ENCODE data around the gene ABCD3. TPM values are rescaled to one million over a fixed set of nuclear protein-coding genes. Genes with fewer than 3 reads are reported as not detected.
A peak's percentile ranks its signal among the peaks of the same experiment; 100 is the strongest.
"Not testable (repeated sequence)": the region's sequence is repeated elsewhere in the genome, so short reads cannot be mapped to it uniquely, and the experiment has no call there.

ABCD3 gene
- total RNA-seq, 1 experiment from 2014 or later, result 48.8 TPM

DNA sequence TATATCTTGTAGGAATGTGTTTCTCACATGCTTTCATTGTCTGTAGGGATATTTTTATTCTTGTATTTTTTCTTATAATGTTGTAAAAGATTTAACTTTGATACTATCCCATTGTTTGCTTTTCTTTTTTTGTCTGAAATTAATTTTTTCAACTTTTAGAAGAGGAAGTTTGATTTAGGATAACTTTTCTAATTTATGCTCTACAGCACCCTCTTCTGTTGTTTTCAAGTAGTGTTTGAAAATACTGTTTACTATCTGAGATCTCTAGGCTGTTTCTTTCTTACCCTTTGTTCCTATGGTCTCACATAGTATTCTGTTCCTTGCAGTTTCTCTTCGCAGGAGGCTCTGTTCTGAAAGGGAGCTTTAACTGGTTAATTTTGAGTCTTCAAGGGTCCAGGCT is 21.9 kb downstream of the ABCD3 start:
- CTCF ChIA-PET, result no interaction called here
- H3K4me1 ChIP-seq (ENCODE audit: control insufficient read depth in 1 of 2, insufficient read depth in 2 of 2, low read length in 2 of 2), result no peaks in the 10 kb centered on the region
- ATAC-seq, result no peak
- H2AFZ ChIP-seq (ENCODE audit: low read depth, low read length, poor library complexity, severe bottlenecking), result no peak overlapping the region
- H3K79me2 ChIP-seq (ENCODE audit: insufficient read depth, low read length), result peaks cover 96% of the 10 kb centered on the region
- BruUV-seq (replicated peaks), result no TSS peak
- POLR2A ChIA-PET, result no interaction called here
- DNase-seq (ENCODE audit: low read depth, low spot score), result no peak
- no peak overlapping the region for H3K4me3 ChIP-seq (replicated peaks in 1 of 2; ENCODE audit: low read depth in 1 of 2, low read length in 2 of 2)
- intact Hi-C loops (cut with micrococcal nuclease), result no loop called here
- no peaks in the 10 kb centered on the region for H3K36me3 ChIP-seq (ENCODE audit: control insufficient read depth in 1 of 2, insufficient read depth in 2 of 2, low read length in 2 of 2)
- RAD21 ChIA-PET (ENCODE audit: low non-redundant PET in 1 of 2, low total read pairs in 2 of 2, uncharacterized antibody in 2 of 2, unreplicated experiment in 2 of 2), result no interaction called here
- peaks cover 0 to 4% of the 10 kb centered on the region in 2 experiments; a peak in 2 of 4 replicates for H3K9me3 ChIP-seq (ENCODE audit: control insufficient read depth in 1 of 2, insufficient read depth in 1 of 2, low read depth in 1 of 2, low read length in 2 of 2)
- H3K9me2 ChIP-seq (ENCODE audit: insufficient read depth), result no peaks in the 10 kb centered on the region
- TF ChIP-seq, protein P1, sequence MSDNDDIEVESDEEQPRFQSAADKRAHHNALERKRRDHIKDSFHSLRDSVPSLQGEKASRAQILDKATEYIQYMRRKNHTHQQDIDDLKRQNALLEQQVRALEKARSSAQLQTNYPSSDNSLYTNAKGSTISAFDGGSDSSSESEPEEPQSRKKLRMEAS (IDR thresholded peaks at IDR 0.05), result no peak
- TF ChIP-seq, protein P2, sequence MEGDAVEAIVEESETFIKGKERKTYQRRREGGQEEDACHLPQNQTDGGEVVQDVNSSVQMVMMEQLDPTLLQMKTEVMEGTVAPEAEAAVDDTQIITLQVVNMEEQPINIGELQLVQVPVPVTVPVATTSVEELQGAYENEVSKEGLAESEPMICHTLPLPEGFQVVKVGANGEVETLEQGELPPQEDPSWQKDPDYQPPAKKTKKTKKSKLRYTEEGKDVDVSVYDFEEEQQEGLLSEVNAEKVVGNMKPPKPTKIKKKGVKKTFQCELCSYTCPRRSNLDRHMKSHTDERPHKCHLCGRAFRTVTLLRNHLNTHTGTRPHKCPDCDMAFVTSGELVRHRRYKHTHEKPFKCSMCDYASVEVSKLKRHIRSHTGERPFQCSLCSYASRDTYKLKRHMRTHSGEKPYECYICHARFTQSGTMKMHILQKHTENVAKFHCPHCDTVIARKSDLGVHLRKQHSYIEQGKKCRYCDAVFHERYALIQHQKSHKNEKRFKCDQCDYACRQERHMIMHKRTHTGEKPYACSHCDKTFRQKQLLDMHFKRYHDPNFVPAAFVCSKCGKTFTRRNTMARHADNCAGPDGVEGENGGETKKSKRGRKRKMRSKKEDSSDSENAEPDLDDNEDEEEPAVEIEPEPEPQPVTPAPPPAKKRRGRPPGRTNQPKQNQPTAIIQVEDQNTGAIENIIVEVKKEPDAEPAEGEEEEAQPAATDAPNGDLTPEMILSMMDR (IDR thresholded peaks at IDR 0.05 in 2 of 3, conservative IDR thresholded peaks at IDR 0.05 in 1 of 3; ENCODE audit: borderline replicate concordance in 1 of 3, insufficient read depth in 1 of 3, low read depth in 2 of 3, low read length in 2 of 3), result peak in 2 of 3 experiments; percentile 14 to 45; a peak in 3 of 6 replicates
- H4K20me1 ChIP-seq (ENCODE audit: insufficient read depth), result no peaks in the 10 kb centered on the region
- H3K9ac ChIP-seq (ENCODE audit: low read length), result no peak overlapping the region
- no peak overlapping the region for H3K4me2 ChIP-seq (ENCODE audit: low read length)
- no peak overlapping the region for H3K27ac ChIP-seq (ENCODE audit: low read depth, low read length)
- no peaks in the 10 kb centered on the region for H3K27me3 ChIP-seq (ENCODE audit: insufficient read depth, low read length)

DNA sequence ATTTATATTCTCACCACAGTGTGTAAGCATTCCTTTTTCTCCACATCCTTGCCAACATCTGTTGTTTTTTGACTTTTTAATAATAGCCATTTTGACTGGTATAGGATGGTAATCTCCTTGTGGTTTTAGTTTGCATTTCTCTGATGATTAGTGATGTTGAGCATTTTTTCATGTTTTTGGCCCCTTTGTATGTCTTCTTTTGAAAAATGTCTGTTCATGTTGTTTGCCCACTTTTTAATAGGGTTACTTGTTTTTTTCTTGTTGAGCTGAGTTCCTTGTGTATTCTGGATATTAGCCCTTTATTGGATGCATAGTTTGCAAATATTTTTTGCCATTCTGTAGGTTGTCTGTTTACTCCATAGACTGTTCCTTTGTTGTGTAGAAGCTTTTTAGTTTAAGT is 24.9 kb downstream of the ABCD3 start:
- H3K36me3 ChIP-seq (ENCODE audit: control insufficient read depth in 1 of 2, insufficient read depth in 2 of 2, low read length in 2 of 2); H3K9ac ChIP-seq (ENCODE audit: low read length); intact Hi-C loops (cut with micrococcal nuclease); H3K9me2 ChIP-seq (ENCODE audit: insufficient read depth); BruUV-seq (replicated peaks); H4K20me1 ChIP-seq (ENCODE audit: insufficient read depth); RAD21 ChIA-PET (ENCODE audit: low non-redundant PET in 1 of 2, low total read pairs in 2 of 2, uncharacterized antibody in 2 of 2, unreplicated experiment in 2 of 2); H2AFZ ChIP-seq (ENCODE audit: low read depth, low read length, poor library complexity, severe bottlenecking); H3K27ac ChIP-seq (ENCODE audit: low read depth, low read length); POLR2A ChIA-PET; DNase-seq (ENCODE audit: low read depth, low spot score); H3K4me3 ChIP-seq (replicated peaks in 1 of 2; ENCODE audit: low read depth in 1 of 2, low read length in 2 of 2); H3K4me2 ChIP-seq (ENCODE audit: low read length); H3K4me1 ChIP-seq (ENCODE audit: control insufficient read depth in 1 of 2, insufficient read depth in 2 of 2, low read length in 2 of 2); CTCF ChIA-PET; ATAC-seq; H3K27me3 ChIP-seq (ENCODE audit: insufficient read depth, low read length): not testable (repeated sequence)
- peaks cover 0 to 11% of the 10 kb centered on the region in 2 experiments; a peak in 2 of 4 replicates for H3K9me3 ChIP-seq (ENCODE audit: control insufficient read depth in 1 of 2, insufficient read depth in 1 of 2, low read depth in 1 of 2, low read length in 2 of 2)
- H3K79me2 ChIP-seq (ENCODE audit: insufficient read depth, low read length), result peaks cover 87% of the 10 kb centered on the region

DNA sequence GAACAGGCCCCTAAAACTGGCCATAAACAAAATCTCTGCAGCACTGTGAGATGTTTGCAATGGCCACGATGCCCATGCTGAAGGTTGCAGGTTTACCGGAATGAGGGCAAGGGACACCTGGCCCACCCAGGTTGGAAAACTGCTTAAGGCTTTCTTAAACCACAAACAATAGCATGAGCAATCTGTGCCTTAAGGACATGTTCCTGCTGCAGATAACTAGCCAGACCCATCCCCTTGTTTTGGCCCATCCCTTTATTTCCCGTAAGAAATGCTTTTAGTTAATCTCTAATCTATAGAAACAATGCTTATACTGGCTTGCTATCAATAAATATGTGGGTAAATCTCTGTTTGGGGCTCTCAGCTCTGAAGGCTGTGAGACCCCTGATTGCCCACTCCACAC is 26.6 kb downstream of the ABCD3 start:
- BruUV-seq (replicated peaks); H3K27ac ChIP-seq (ENCODE audit: low read depth, low read length); H3K4me3 ChIP-seq (replicated peaks in 1 of 2; ENCODE audit: low read depth in 1 of 2, low read length in 2 of 2); POLR2A ChIA-PET; H3K27me3 ChIP-seq (ENCODE audit: insufficient read depth, low read length); H3K4me2 ChIP-seq (ENCODE audit: low read length); DNase-seq (ENCODE audit: low read depth, low spot score); H3K9ac ChIP-seq (ENCODE audit: low read length); H3K9me2 ChIP-seq (ENCODE audit: insufficient read depth); intact Hi-C loops (cut with micrococcal nuclease); H3K4me1 ChIP-seq (ENCODE audit: control insufficient read depth in 1 of 2, insufficient read depth in 2 of 2, low read length in 2 of 2); H3K36me3 ChIP-seq (ENCODE audit: control insufficient read depth in 1 of 2, insufficient read depth in 2 of 2, low read length in 2 of 2); CTCF ChIA-PET; RAD21 ChIA-PET (ENCODE audit: low non-redundant PET in 1 of 2, low total read pairs in 2 of 2, uncharacterized antibody in 2 of 2, unreplicated experiment in 2 of 2); ATAC-seq; H2AFZ ChIP-seq (ENCODE audit: low read depth, low read length, poor library complexity, severe bottlenecking); H4K20me1 ChIP-seq (ENCODE audit: insufficient read depth): not testable (repeated sequence)
- Histone ChIP-seq H3K9me3 (ENCODE audit: control insufficient read depth in 1 of 2, insufficient read depth in 1 of 2, low read depth in 1 of 2, low read length in 2 of 2) (peaks cover 0 to 11% of the 10 kb centered on the region in 2 experiments; a peak in 2 of 4 replicates), H3K79me2 (ENCODE audit: insufficient read depth, low read length) (peaks cover 70% of the 10 kb centered on the region)

DNA sequence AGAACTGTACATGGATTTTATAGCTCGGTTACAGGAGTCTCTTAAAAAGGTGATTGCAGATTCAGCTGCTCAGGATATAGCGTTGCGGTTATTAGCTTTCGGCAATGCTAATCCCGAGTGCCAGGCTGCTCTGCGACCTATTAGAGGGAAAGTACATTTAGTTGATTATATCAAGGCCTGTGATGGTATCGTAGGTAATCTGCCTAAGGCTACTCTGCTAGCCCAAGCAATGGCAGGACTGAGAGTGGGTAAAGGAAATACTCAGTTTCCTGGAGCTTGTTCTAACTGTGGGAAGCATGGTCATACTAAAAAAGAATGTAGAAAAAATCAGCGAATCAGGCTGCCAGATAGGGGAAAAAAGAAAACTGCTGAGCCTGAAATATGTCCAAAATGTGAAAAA is 27.5 kb downstream of the ABCD3 start:
- H3K27ac ChIP-seq (ENCODE audit: low read depth, low read length); H2AFZ ChIP-seq (ENCODE audit: low read depth, low read length, poor library complexity, severe bottlenecking); ATAC-seq; H3K27me3 ChIP-seq (ENCODE audit: insufficient read depth, low read length); H3K9me2 ChIP-seq (ENCODE audit: insufficient read depth); DNase-seq (ENCODE audit: low read depth, low spot score); RAD21 ChIA-PET (ENCODE audit: low non-redundant PET in 1 of 2, low total read pairs in 2 of 2, uncharacterized antibody in 2 of 2, unreplicated experiment in 2 of 2); intact Hi-C loops (cut with micrococcal nuclease); POLR2A ChIA-PET; BruUV-seq (replicated peaks); H4K20me1 ChIP-seq (ENCODE audit: insufficient read depth); CTCF ChIA-PET; H3K9ac ChIP-seq (ENCODE audit: low read length); H3K4me3 ChIP-seq (replicated peaks in 1 of 2; ENCODE audit: low read depth in 1 of 2, low read length in 2 of 2); H3K4me2 ChIP-seq (ENCODE audit: low read length); H3K4me1 ChIP-seq (ENCODE audit: control insufficient read depth in 1 of 2, insufficient read depth in 2 of 2, low read length in 2 of 2): not testable (repeated sequence)
- peaks cover 0 to 16% of the 10 kb centered on the region in 2 experiments; a peak in 2 of 4 replicates for H3K9me3 ChIP-seq (ENCODE audit: control insufficient read depth in 1 of 2, insufficient read depth in 1 of 2, low read depth in 1 of 2, low read length in 2 of 2)
- H3K79me2 ChIP-seq (ENCODE audit: insufficient read depth, low read length), result peaks cover 61% of the 10 kb centered on the region
- peaks cover 0 to 13% of the 10 kb centered on the region in 2 experiments; a peak in 2 of 4 replicates for H3K36me3 ChIP-seq (ENCODE audit: control insufficient read depth in 1 of 2, insufficient read depth in 2 of 2, low read length in 2 of 2)
